GM18498 (cell line): Measurements from ENCODE around the gene ENAH.

ENCODE experiments used
- ATAC-seq: cut with Tn5 transposase; IDR thresholded peaks from one replicate; pipeline ENCODE4 v1.9.1; 2021; ENCODE audit warnings: mild to moderate bottlenecking, moderate library complexity; ENCODE audit not compliant: unreplicated experiment

ENAH gene

DNA sequence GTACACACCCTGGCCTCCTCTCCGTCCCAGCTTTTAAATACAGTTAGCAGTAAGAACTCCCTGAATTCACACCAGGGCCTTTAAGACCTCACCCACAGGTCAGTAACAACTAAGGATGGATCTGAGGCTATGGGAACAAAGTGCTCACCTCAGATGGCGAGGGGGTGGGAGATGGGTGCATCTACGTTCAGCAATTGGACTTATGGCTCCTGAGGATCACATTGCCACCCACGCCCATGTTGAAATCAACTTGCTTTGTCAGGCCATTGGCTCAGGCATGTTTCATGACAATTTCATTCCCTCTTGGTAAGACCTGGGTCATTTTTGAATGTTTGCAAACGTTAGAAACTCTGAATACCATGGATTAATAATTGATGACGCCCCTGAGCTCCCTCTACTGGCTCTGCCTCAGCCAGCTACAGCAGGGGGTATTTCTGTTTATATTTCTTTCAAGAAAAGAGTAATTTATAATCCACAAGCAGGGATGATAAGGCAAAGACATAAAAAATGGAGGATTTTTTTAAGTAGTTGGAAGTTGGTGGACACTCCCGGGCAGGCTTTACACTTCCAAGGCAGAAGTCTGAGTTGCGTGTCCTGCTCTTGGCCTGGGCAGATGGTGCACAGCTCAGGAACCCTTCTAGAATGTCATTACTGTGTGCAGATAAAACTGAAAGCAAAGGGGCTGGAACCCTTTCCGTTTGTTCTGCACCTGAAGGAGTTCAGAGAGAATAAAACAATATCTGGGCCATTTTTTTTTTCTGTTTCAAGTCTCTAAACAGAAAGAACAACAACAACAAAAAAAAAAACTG is 211.4 kb downstream of the ENAH start:
- ATAC-seq: peak; percentile 51

DNA sequence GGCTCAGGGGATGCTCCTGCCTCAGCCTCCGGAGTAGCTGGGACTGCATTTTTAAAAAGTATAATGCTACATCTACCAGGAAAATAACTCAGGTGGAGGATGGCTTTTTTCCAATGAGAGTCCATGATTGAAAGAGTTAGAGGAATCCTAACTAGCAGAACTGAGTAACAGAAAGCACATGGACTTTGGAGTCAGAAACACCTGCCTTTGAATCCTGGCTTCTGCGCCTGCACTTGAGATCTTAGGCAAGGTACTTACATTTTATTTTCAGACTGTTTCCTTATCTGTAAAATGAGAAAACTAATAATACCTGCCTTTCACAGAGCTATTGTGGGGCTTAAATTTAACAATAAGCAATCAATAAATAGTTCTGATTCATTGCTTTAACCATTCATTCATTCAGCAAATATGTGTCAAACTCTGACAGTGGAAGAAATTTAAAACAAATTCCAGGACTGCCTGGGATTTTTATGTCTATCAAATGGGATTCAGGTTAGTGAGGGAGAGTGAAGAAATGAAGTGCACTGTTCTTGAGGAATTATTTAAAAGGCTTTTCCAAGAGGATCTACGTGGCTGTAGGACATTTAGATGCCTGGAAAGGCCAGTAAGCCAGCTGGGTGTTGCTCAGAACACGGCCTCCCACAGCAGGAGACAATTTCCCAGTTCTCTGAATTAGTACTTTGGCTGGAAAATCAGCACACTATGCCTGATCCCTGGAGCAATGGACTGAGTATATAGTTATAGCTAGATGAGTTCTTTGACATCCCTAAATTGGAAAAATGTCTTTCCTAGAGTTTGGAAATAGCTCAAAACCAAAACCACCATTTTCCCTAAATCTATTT is 212.3 kb downstream of the ENAH start:
- no peak for ATAC-seq

DNA sequence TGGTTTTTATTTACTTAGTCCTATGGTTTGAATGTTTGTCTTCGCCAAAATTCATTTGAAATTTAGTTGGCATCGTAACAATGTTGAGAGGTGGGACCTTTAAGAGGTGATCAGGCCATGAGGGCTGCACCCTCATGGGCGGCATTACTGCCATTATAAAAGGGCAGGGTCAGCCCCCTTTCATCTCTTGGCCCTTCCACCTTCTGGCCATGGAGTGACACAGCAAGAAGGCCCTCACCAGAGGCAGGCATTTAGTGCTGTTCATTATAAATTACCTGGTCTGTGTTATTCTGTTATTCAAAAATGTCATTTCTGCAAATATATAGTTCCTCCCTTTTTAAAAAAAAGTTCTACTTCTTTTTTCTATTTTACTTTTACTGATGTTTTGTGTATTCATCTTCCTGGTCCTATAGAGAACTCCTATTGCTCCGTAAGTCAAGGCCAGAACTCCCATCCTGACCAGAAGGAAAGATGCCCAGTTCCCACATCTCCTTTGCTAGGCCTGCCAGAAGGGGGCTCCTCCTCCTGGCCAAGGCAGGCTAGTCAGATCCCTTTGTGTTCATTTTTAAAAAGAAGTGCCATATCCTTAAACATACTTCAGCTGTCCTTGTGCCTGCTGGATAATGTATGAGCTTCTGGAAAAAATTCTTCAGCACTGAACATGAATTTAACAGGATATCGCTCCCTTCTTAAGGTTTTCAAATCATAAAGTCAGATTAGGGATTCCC is 215.0 kb downstream of the ENAH start:
- no peak for ATAC-seq
